ENCODE results near the gene TP53. TPM values are rescaled to one million over a fixed set of nuclear protein-coding genes. Genes with fewer than 3 reads are reported as not detected.
A peak's percentile ranks its signal among the peaks of the same experiment; 100 is the strongest.

Gene TP53
- total RNA-seq, 1 donor from 2014 or later, result 11.7 TPM

DNA sequence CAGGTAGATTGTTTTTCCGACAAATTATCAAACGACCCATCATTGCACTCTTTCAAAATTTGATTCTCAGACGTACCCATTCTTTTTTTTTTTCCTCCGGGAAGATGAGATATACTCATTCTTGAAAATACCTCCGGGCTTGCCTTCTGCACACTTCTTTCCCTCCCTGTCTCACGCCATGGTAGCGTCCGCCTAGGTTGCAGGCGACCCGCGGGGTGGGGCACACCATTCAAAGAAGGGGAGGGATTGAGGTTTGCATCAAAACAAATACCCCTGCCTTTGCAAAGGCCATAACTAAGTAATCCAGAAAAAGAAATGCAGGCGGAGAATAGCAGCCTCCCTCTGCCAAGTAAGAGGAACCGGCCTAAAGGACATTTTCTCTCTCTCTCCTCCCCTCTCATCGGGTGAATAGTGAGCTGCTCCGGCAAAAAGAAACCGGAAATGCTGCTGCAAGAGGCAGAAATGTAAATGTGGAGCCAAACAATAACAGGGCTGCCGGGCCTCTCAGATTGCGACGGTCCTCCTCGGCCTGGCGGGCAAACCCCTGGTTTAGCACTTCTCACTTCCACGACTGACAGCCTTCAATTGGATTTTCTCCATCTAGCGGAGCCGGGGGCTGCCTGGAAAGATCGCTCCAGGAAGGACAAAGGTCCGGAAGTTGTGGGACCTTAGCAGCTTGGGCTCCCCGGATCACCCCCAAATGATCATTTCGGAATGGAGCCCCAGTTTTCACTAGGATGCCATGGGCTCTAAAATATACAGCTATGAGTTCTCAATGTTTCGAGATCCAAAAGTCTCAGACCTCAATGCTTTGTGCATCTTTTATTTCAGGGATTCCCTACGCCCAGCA, 843 bp downstream of the TP53 start:
- Histone ChIP-seq H3K27ac (replicated peaks) (peak overlapping the region; percentile 99), H3K36me3 (peaks cover 6% of the 10 kb centered on the region), H3K4me3 (peak overlapping the region; percentile 95), H3K9me3 (replicated peaks) (no peaks in the 10 kb centered on the region), H3K4me1 (peaks cover 53% of the 10 kb centered on the region), H3K27me3 (ENCODE audit: low read depth) (no peaks in the 10 kb centered on the region)
- intact Hi-C loops (cut with micrococcal nuclease), result loop anchor here (5.0 kb wide), 1 partner anchor 54 kb away; the partner anchor contains the start of gene SHBG
- peak; percentile 76 for DNase-seq
- TF ChIP-seq CTCF (IDR thresholded peaks at IDR 0.05; ENCODE audit: borderline replicate concordance), result no peak

DNA sequence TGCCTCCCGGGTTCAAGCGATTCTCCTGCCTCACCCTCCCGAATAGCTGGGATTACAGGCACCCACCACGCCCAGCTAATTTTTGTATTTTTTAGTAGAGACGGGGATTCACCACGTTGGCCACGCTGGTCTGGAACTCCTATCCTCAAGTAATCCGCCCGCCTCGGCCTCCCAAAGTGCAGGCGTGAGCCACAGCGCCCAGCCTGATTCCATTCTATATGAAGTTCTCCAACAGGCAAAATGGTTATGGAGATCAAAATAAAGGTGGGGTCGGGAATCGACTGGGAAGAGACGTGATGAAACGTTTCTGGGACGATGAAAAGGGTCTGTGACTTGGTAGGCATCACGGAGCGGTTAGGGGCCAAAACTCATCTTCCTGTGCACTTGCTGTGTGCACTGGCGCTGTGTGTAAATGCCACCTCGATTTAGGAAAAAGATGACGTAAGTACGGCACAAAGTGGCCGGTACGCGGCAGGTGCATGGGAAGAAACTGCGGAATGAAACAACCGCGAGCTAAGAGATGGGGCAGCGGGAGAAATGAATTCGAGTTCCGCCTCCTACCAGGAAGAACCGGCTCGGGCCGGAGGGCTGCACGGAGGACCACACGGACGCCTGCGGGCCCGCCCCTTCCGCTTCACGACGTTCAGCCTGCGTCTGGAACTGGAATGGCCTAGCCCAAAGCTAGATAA, 1.6 kb downstream of the TP53 start:
- no peaks in the 10 kb centered on the region for H3K9me3 ChIP-seq (replicated peaks)
- TF ChIP-seq CTCF (IDR thresholded peaks at IDR 0.05; ENCODE audit: borderline replicate concordance), result no peak
- peak overlapping the region; percentile 99 for H3K27ac ChIP-seq (replicated peaks)
- H3K4me3 ChIP-seq, result peak overlapping the region; percentile 95
- no peaks in the 10 kb centered on the region for H3K27me3 ChIP-seq (ENCODE audit: low read depth)
- peak; percentile 92 for DNase-seq
- peaks cover 53% of the 10 kb centered on the region for H3K4me1 ChIP-seq
- intact Hi-C loops (cut with micrococcal nuclease), result loop anchor here (5.0 kb wide), 1 partner anchor 53 kb away; the partner anchor contains the start of gene SHBG
- peaks cover 5% of the 10 kb centered on the region for H3K36me3 ChIP-seq

DNA sequence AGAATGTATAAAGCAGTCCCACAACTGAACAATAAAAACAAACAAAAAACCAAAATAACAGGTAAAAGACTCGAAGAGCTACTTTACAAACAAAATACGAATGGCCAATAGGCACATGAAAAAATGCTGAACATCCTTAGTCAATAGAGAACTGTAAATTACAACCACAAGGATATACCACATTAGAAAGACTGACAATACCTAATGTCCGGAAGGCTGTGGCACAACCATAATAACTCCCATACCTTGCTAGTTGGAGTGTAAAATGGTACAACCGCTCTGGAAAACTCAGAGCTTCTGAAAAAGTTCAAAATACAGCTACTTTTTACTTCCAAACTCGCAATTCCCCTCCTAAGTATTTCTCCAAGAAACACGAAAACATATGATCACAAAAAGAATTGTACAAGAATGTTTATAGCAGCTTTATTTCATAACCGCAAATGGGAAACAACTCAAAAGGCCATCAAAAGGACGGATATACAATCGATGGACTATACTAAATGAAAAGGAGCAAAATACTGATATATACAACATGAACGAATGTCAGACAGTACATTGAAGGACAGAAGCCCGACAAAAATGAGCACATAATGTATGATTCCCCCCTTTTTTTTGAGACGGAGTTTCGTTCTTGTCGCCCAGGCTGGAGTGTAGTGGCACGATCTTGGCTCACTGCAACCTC, 2.3 kb downstream of the TP53 start:
- H3K36me3 ChIP-seq, result no peaks in the 10 kb centered on the region
- peak overlapping the region; percentile 95 for H3K4me3 ChIP-seq
- peak overlapping the region; percentile 99 for H3K27ac ChIP-seq (replicated peaks)
- no peak for TF ChIP-seq CTCF (IDR thresholded peaks at IDR 0.05; ENCODE audit: borderline replicate concordance)
- intact Hi-C loops (cut with micrococcal nuclease), result loop anchor here (5.0 kb wide), 1 partner anchor 53 kb away; the partner anchor contains the start of gene SHBG
- H3K9me3 ChIP-seq (replicated peaks), result no peaks in the 10 kb centered on the region
- DNase-seq, result no peak
- peaks cover 53% of the 10 kb centered on the region for H3K4me1 ChIP-seq
- H3K27me3 ChIP-seq (ENCODE audit: low read depth), result no peaks in the 10 kb centered on the region

GRCh38 chr17:7677388-7678067, 9.8 kb downstream of the TP53 start:
- H3K27me3 ChIP-seq (ENCODE audit: low read depth), result no peaks in the 10 kb centered on the region
- TF ChIP-seq CTCF (IDR thresholded peaks at IDR 0.05; ENCODE audit: borderline replicate concordance), result no peak
- H3K4me3 ChIP-seq, result no peak overlapping the region
- H3K9me3 ChIP-seq (replicated peaks), result peaks cover 10% of the 10 kb centered on the region
- no peak overlapping the region for H3K27ac ChIP-seq (replicated peaks)
- DNase-seq, result no peak
- peaks cover 36% of the 10 kb centered on the region for H3K36me3 ChIP-seq
- intact Hi-C loops (cut with micrococcal nuclease), result no loop called here
- H3K4me1 ChIP-seq, result no peaks in the 10 kb centered on the region

- no peak overlapping the region for H3K4me3 ChIP-seq
- intact Hi-C loops (cut with micrococcal nuclease), result no loop called here
- no peak for TF ChIP-seq CTCF (IDR thresholded peaks at IDR 0.05; ENCODE audit: borderline replicate concordance)
- H3K36me3 ChIP-seq, result peaks cover 46% of the 10 kb centered on the region
- no peak for DNase-seq
- no peaks in the 10 kb centered on the region for H3K27me3 ChIP-seq (ENCODE audit: low read depth)
- no peak overlapping the region for H3K27ac ChIP-seq (replicated peaks)
- no peaks in the 10 kb centered on the region for H3K4me1 ChIP-seq
- H3K9me3 ChIP-seq (replicated peaks), result peaks cover 10% of the 10 kb centered on the region
Observed at GRCh38 chr17:7676533-7676932, 10.8 kb downstream of the TP53 start.

Data from left ventricle myocardium inferior (tissue), 1 donor.